Suprapubic skin (tissue), 4 donors: ENCODE measurements around the gene MMD. TPM values are rescaled to one million over a fixed set of nuclear protein-coding genes. Genes with fewer than 3 reads are reported as not detected.

Experiments used
- DNase-seq, 2 donors: peaks; one replicate each; pipeline ENCODE4 v3.0.0-alpha.2; 2019; ENCODE audit warnings: low spot score in 2 of 2
- H3K27ac ChIP-seq: fragments of 200-600 bp; sonication (generic); one replicate; pipeline ENCODE4 v1.5.1; 2019
- H3K27me3 ChIP-seq: fragments of 200-600 bp; sonication (generic); one replicate; pipeline ENCODE4 v1.5.1; 2019
- H3K36me3 ChIP-seq: fragments of 200-600 bp; sonication (generic); one replicate; pipeline ENCODE4 v1.5.1; 2019
- H3K4me1 ChIP-seq: fragments of 200-600 bp; sonication (generic); one replicate; pipeline ENCODE4 v1.5.1; 2019
- H3K4me3 ChIP-seq: fragments of 200-600 bp; sonication (generic); one replicate; pipeline ENCODE4 v1.5.1; 2019; ENCODE audit warnings: mild to moderate bottlenecking
- H3K9me3 ChIP-seq: fragments of 200-600 bp; sonication (generic); one replicate; pipeline ENCODE4 v1.5.1; 2019
- EP300 ChIP-seq: sonication (generic); formaldehyde crosslinking; IDR thresholded peaks from one replicate; pipeline ENCODE4 v1.6.1; 2017; ENCODE audit warnings: antibody characterized with exemption
- POLR2A ChIP-seq, 2 donors: fragments of 450-650 bp; IDR thresholded peaks; one replicate each; pipeline ENCODE4 v1.6.1; 2017; ENCODE audit warnings: antibody characterized with exemption in 2 of 2, mild to moderate bottlenecking in 2 of 2, moderate library complexity in 2 of 2
- POLR2AphosphoS5 ChIP-seq, 3 donors: sonication (generic); formaldehyde crosslinking; IDR thresholded peaks; one replicate each; pipeline ENCODE4 v1.6.1; 2017; ENCODE audit warnings: antibody characterized with exemption in 3 of 3
- WGBS: methylation state at CpG from one replicate; pipeline ENCODE4 v1.1.5; 2018; 5-methylcytosine and 5-hydroxymethylcytosine counted together
- total RNA-seq, 4 donors: library from RNA; depleted of rRNA; stranded (reverse); fragments of >200 nt; gene quantifications; one replicate each; pipeline ENCODE4 v1.1.0, GENCODE V29; 2016
- TF ChIP-seq, protein P1 (sequence below), 2 donors: fragments of 200-600 bp in 1 of 2; fragments of 450-650 bp in 1 of 2; sonication (generic) in 1 of 2; IDR thresholded peaks; one replicate each; pipeline ENCODE4 v1.5.1; 2016 to 2019; ENCODE audit warnings: antibody characterized with exemption in 2 of 2, mild to moderate bottlenecking in 1 of 2, moderate library complexity in 1 of 2

Gene MMD
- total RNA-seq, 4 donors from 2014 or later, result 7.8 to 14.1 (median 9.4) TPM

- no peak for DNase-seq
- Histone ChIP-seq H3K9me3 (no peaks in the 10 kb centered on the region), H3K27me3 (no peaks in the 10 kb centered on the region), H3K4me3 (no peak overlapping the region), H3K4me1 (no peaks in the 10 kb centered on the region), H3K27ac (no peak overlapping the region), H3K36me3 (no peaks in the 10 kb centered on the region)
- TF ChIP-seq POLR2A (IDR thresholded peaks at IDR 0.05), result no peak
- TF ChIP-seq, protein P1, sequence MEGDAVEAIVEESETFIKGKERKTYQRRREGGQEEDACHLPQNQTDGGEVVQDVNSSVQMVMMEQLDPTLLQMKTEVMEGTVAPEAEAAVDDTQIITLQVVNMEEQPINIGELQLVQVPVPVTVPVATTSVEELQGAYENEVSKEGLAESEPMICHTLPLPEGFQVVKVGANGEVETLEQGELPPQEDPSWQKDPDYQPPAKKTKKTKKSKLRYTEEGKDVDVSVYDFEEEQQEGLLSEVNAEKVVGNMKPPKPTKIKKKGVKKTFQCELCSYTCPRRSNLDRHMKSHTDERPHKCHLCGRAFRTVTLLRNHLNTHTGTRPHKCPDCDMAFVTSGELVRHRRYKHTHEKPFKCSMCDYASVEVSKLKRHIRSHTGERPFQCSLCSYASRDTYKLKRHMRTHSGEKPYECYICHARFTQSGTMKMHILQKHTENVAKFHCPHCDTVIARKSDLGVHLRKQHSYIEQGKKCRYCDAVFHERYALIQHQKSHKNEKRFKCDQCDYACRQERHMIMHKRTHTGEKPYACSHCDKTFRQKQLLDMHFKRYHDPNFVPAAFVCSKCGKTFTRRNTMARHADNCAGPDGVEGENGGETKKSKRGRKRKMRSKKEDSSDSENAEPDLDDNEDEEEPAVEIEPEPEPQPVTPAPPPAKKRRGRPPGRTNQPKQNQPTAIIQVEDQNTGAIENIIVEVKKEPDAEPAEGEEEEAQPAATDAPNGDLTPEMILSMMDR (IDR thresholded peaks at IDR 0.05), result no peak
- no peak for TF ChIP-seq EP300
- TF ChIP-seq POLR2AphosphoS5 (IDR thresholded peaks at IDR 0.05), result no peak
- 100% methylated on average over 1 of the region's 1 CpG for WGBS
These were observed 75.0 kb downstream of the MMD start for GRCh38 chr17:55346658-55347057.

DNA sequence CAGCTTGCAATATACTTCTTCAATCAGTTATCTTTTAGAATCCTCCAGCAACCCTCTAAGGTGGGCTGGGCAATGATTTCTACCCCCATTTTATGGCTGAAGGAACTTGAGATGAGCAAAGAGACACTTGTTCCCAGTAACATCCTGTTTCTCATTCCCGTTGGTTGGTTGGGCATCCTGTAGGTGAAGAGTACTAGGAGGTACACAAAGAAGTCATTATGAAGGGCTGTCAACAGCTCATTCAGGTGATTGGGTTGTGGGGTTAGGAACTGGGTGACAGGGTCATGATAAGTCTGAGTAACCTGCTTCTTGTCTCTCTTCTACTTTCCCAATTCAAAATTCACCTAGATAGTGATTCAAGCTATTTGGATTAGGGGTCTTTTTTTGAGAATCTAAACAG is 76.5 kb downstream of the MMD start:
- Histone ChIP-seq H3K27me3 (no peaks in the 10 kb centered on the region), H3K4me3 (no peak overlapping the region), H3K9me3 (no peaks in the 10 kb centered on the region), H3K4me1 (peaks cover 7% of the 10 kb centered on the region), H3K27ac (no peak overlapping the region), H3K36me3 (no peaks in the 10 kb centered on the region)
- no peak for TF ChIP-seq POLR2AphosphoS5 (IDR thresholded peaks at IDR 0.05)
- no peak for TF ChIP-seq EP300
- TF ChIP-seq, protein P1 (IDR thresholded peaks at IDR 0.05), result no peak
- TF ChIP-seq POLR2A (IDR thresholded peaks at IDR 0.05), result no peak
- DNase-seq, result no peak
- WGBS, result 94% methylated on average over 1 of the region's 1 CpG

DNA sequence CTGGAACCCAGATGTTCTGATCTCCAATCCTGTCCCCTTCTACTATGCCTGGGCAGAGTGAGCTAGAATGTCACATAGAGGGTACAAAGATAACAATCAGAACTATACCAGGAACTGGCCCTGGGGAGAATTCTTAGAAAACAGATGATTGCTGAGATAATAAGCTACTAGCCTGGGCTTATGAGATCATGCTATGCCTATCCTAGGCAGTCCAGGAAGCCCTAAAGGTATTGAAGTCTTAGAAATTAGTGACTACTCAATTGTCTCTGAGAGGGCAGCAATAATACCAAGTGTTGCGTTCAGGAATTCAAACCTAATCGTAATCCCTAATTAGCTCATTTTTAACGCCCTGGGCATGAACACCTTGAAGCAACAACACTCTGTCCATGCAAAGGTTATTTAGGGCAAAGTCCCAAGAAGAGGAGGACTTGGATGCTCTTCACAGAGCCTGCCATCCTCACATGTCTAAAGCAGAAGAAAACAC is 77.1 kb downstream of the MMD start:
- Histone ChIP-seq H3K36me3 (no peaks in the 10 kb centered on the region), H3K9me3 (no peaks in the 10 kb centered on the region), H3K4me1 (peaks cover 11% of the 10 kb centered on the region), H3K27me3 (no peaks in the 10 kb centered on the region), H3K27ac (no peak overlapping the region), H3K4me3 (no peak overlapping the region)
- no peak for TF ChIP-seq POLR2A (IDR thresholded peaks at IDR 0.05)
- TF ChIP-seq EP300, result no peak
- TF ChIP-seq POLR2AphosphoS5 (IDR thresholded peaks at IDR 0.05), result no peak
- TF ChIP-seq, protein P1 (IDR thresholded peaks at IDR 0.05), result no peak
- 56% methylated on average over 3 of the region's 3 CpGs for WGBS
- DNase-seq, result no peak

DNA sequence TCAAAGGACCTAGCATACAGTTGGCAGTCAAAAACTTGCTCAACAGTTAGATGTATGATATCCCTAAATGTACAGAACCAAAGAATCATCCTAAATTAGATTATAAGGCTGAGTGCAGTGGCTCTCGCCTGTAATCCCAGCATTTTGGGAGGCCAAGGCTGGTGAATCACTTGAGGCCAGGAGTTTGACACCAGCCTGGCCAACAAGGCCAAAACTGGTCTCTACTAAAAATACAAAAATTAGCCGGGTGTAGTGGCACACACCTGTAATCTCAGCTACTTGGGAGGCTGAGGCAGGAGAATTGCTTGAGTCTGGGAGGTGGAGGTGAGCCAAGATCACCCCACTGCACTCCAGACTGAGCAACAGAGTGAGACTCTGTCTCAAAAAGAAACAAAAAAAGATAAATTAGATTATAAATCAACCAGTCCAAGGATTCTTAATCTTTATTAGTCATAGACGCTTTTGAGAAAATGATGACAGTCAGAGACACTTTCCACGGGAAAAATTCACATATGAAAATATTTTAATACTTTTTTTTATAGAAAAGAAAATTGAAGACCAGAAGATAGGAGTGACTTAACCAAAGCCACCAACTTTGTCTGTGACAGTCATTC is 77.6 kb downstream of the MMD start:
- Histone ChIP-seq H3K9me3 (no peaks in the 10 kb centered on the region), H3K27me3 (no peaks in the 10 kb centered on the region), H3K4me3 (no peak overlapping the region), H3K4me1 (peaks cover 13% of the 10 kb centered on the region), H3K27ac (no peak overlapping the region), H3K36me3 (no peaks in the 10 kb centered on the region)
- TF ChIP-seq EP300, result no peak
- no peak for TF ChIP-seq POLR2A (IDR thresholded peaks at IDR 0.05)
- TF ChIP-seq, protein P1 (IDR thresholded peaks at IDR 0.05), result no peak
- TF ChIP-seq POLR2AphosphoS5 (IDR thresholded peaks at IDR 0.05), result no peak
- WGBS, result 70% methylated on average over 4 of the region's 4 CpGs
- no peak for DNase-seq

DNA sequence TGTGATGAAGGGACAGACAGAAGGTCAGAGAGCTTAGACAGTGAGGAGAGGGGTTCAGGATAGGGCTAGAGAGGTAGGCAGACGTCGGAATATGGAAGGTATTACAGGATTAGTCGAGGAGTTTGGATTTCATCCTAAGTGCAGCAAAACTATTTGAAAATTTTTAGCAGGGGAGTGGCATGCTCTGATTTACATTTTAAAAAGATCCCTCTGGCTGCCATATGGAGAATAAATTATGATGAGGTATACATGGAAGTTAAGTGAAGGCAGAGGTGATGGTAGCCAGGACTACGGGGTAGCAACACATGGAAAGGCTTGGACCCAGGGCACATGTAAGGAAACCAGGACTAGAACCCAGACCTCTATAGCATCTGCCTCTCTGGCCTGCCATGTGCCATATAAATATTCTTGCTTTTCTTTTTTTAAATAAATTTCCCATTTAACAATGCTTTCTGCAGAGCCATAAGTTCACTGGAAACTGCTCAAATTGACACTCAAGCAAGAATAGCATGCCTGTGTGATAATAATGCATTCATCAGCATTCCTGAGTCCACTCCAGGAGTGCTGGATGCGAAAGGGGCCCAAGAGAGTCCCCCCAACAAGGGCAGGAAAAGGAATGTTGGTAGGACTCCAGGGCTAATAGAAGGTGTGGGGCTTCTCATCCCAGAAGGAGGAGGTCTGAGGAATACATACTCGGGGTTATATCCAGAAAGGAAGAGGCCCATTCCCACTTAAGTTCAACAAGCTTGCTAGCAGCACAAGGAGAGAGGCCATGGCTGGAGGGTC is 78.6 kb downstream of the MMD start:
- H3K27ac ChIP-seq, result no peak overlapping the region
- no peak overlapping the region for H3K4me3 ChIP-seq
- DNase-seq, result no peak
- peaks cover 13% of the 10 kb centered on the region for H3K4me1 ChIP-seq
- no peaks in the 10 kb centered on the region for H3K9me3 ChIP-seq
- 73% methylated on average over 6 of the region's 6 CpGs for WGBS
- H3K27me3 ChIP-seq, result no peaks in the 10 kb centered on the region
- TF ChIP-seq, protein P1 (IDR thresholded peaks at IDR 0.05), result no peak
- TF ChIP-seq POLR2AphosphoS5 (IDR thresholded peaks at IDR 0.05) (no peak), EP300 (no peak), POLR2A (IDR thresholded peaks at IDR 0.05) (no peak)
- H3K36me3 ChIP-seq, result no peaks in the 10 kb centered on the region
